Measurements from ENCODE around the gene COG8. TPM values are rescaled to one million over a fixed set of nuclear protein-coding genes. Genes with fewer than 3 reads are reported as not detected.

COG8 gene
- total RNA-seq, 2 donors from 2014 or later: 45.8 to 49.3 TPM

DNA sequence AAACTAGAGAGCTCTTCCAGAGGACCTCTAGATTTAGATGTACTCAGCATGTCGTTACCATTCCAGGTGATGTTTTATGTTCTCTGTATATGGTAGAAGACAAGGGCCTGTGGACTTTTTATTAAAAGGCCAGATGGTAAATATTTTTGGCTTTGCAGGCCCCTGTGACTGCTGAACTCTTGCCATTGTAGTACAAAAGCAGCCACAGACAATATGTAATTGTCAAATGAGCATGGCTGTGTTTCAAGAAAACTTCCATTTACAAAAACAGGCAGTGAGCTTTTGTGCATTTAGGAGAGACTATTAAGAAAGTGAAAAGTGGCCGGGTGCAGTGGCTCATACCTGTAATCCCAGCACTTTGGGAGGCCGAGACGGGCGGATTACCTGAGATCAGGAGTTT, 4.8 kb upstream of the COG8 start:
- H3K9me3 Mint-ChIP-seq: no peaks in the 10 kb centered on the region
- no peak for TF ChIP-seq CTCF (conservative IDR thresholded peaks at IDR 0.05)
- peaks cover 43% of the 10 kb centered on the region for H3K36me3 Mint-ChIP-seq (ENCODE audit: low read depth)
- Histone ChIP-seq H3K36me3 (ENCODE audit: control insufficient read depth, insufficient read depth, low read length) (peaks cover 40% of the 10 kb centered on the region), H3K27me3 (ENCODE audit: control insufficient read depth, insufficient read depth, low read length, poor library complexity, severe bottlenecking) (no peaks in the 10 kb centered on the region), H3K9me3 (ENCODE audit: control insufficient read depth, low read length) (no peaks in the 10 kb centered on the region), H3K27ac (ENCODE audit: low read depth, low read length) (no peak overlapping the region), H3K4me3 (ENCODE audit: low read length) (no peak overlapping the region), H3K9ac (ENCODE audit: extremely low read depth, low read length, poor library complexity, severe bottlenecking) (no peak overlapping the region), H3K4me1 (ENCODE audit: control insufficient read depth, insufficient read depth, low read length) (peaks cover 3% of the 10 kb centered on the region)
- no peak overlapping the region for H3K27ac Mint-ChIP-seq
- DNase-seq: no peak
- H3K27me3 Mint-ChIP-seq (ENCODE audit: insufficient read depth): no peaks in the 10 kb centered on the region
- H3K4me1 Mint-ChIP-seq: peaks cover 9% of the 10 kb centered on the region
- 97 to 100% methylated on average over 3 to 5 of the region's 5 CpGs for WGBS, 2 experiments (ENCODE audit: insufficient coverage in 1 of 2, insufficient read length in 1 of 2)
- no peak overlapping the region for H3K4me3 Mint-ChIP-seq

GRCh38 chr16:69340095-69340644, 806 bp upstream of the COG8 start:
- H3K27me3 ChIP-seq (ENCODE audit: control insufficient read depth, insufficient read depth, low read length, poor library complexity, severe bottlenecking): no peaks in the 10 kb centered on the region
- Mint-ChIP-seq H3K9me3 (no peaks in the 10 kb centered on the region), H3K4me3 (peak overlapping the region; percentile 99), H3K36me3 (ENCODE audit: low read depth) (peaks cover 49% of the 10 kb centered on the region), H3K27me3 (ENCODE audit: insufficient read depth) (no peaks in the 10 kb centered on the region), H3K4me1 (peaks cover 14% of the 10 kb centered on the region), H3K27ac (peak overlapping the region; percentile 97)
- H3K4me1 ChIP-seq (ENCODE audit: control insufficient read depth, insufficient read depth, low read length): peaks cover 3% of the 10 kb centered on the region
- TF ChIP-seq CTCF (conservative IDR thresholded peaks at IDR 0.05): no peak
- no peak for DNase-seq
- peak overlapping the region; percentile 66 for H3K9ac ChIP-seq (ENCODE audit: extremely low read depth, low read length, poor library complexity, severe bottlenecking)
- peak overlapping the region; percentile 96 for H3K4me3 ChIP-seq (ENCODE audit: low read length)
- peaks cover 53% of the 10 kb centered on the region for H3K36me3 ChIP-seq (ENCODE audit: control insufficient read depth, insufficient read depth, low read length)
- H3K9me3 ChIP-seq (ENCODE audit: control insufficient read depth, low read length): no peaks in the 10 kb centered on the region
- H3K27ac ChIP-seq (ENCODE audit: low read depth, low read length): peak overlapping the region; percentile 63
- 2 to 8% methylated on average over 13 to 16 of the region's 16 CpGs for WGBS, 2 experiments (ENCODE audit: insufficient coverage in 1 of 2, insufficient read length in 1 of 2)

DNA sequence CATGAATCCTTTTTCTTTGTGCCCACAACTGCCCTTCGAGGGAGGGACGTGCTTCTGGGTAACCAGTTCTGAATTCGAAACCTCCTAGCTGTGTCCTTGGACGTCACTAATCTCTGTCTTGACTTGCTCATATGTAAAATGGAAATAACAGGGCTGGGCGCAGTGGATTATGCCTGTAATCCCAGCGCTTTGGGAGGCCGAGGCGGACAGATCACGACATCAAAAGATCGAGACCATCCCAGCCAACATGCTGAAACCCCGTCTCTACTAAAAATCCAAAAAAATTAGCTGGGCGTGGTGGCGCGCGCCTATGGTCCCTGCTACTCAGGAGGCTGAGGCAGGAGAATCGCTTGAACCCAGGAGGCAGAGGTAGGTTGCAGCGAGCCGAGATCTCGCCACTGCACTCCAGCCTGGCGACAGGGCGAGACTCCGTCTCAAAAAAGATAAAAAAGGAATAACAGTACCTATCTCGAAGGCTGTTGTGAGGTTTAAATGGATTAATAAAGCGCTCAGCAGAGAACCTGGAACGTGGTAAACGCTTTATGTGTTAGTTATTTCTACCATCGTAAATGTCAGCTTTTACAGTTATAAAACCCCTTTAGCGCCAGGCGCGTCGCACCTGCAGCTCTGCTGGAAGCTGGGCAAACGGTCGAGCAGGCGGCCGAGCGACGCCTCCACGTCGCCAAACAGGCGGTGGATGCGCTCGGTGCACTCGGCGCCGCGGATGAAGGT, 641 bp downstream of the COG8 start:
- Histone ChIP-seq H3K36me3 (ENCODE audit: control insufficient read depth, insufficient read depth, low read length) (peaks cover 61% of the 10 kb centered on the region), H3K27me3 (ENCODE audit: control insufficient read depth, insufficient read depth, low read length, poor library complexity, severe bottlenecking) (no peaks in the 10 kb centered on the region), H3K4me3 (ENCODE audit: low read length) (peak overlapping the region; percentile 96), H3K9ac (ENCODE audit: extremely low read depth, low read length, poor library complexity, severe bottlenecking) (peak overlapping the region; percentile 66), H3K9me3 (ENCODE audit: control insufficient read depth, low read length) (no peaks in the 10 kb centered on the region), H3K27ac (ENCODE audit: low read depth, low read length) (peak overlapping the region; percentile 74), H3K4me1 (ENCODE audit: control insufficient read depth, insufficient read depth, low read length) (peaks cover 3% of the 10 kb centered on the region)
- DNase-seq: no peak
- Mint-ChIP-seq H3K36me3 (ENCODE audit: low read depth) (peaks cover 57% of the 10 kb centered on the region), H3K9me3 (no peaks in the 10 kb centered on the region), H3K27me3 (ENCODE audit: insufficient read depth) (no peaks in the 10 kb centered on the region), H3K4me3 (peak overlapping the region; percentile 99), H3K27ac (peak overlapping the region; percentile 97), H3K4me1 (peaks cover 14% of the 10 kb centered on the region)
- WGBS, 2 experiments (ENCODE audit: insufficient coverage in 1 of 2, insufficient read length in 1 of 2): 24 to 29% methylated on average over 38 to 46 of the region's 46 CpGs
- TF ChIP-seq CTCF (conservative IDR thresholded peaks at IDR 0.05): no peak
